ENCODE data around the gene GTF2IRD1. TPM values are rescaled to one million over a fixed set of nuclear protein-coding genes. Genes with fewer than 3 reads are reported as not detected.

GTF2IRD1 gene
- polyA plus RNA-seq, 3 donors = not detected

- H3K9me3 ChIP-seq (replicated peaks in 1 of 2; ENCODE audit: control insufficient read depth in 1 of 2, insufficient read depth in 1 of 2, low read length in 2 of 2) = peaks cover 12 to 17% of the 10 kb centered on the region in 2 donors
- H4K20me1 ChIP-seq (ENCODE audit: insufficient read depth, low read length) = no peaks in the 10 kb centered on the region
- Mint-ChIP-seq H3K36me3 (no peaks in the 10 kb centered on the region), H3K4me3 (no peak overlapping the region), H3K27me3 (ENCODE audit: low read depth in 3 of 3) (peaks cover 3 to 9% (median 6%) of the 10 kb centered on the region in 3 donors), H3K4me1 (no peaks in the 10 kb centered on the region), H3K27ac (no peak overlapping the region), H3K9me3 (peaks cover 13 to 16% (median 15%) of the 10 kb centered on the region in 7 donors)
- no peaks in the 10 kb centered on the region for H3K36me3 ChIP-seq (replicated peaks in 1 of 2; ENCODE audit: control insufficient read depth in 1 of 2, insufficient read depth in 2 of 2, low read length in 2 of 2)
- no peak for TF ChIP-seq CTCF (IDR thresholded peaks at IDR 0.05)
- H3K4me1 ChIP-seq (ENCODE audit: control insufficient read depth in 1 of 2, insufficient read depth in 2 of 2, low read length in 2 of 2) = no peaks in the 10 kb centered on the region
- intact Hi-C loops (cut with micrococcal nuclease) = loop anchor here in 1 of 2 donors (5.0 kb wide), 1 partner anchor 90 kb away; the partner anchor contains the start of gene GTF2IRD1
- no peak overlapping the region for H3K27ac ChIP-seq (ENCODE audit: low read depth in 1 of 2, low read length in 2 of 2)
- no peaks in the 10 kb centered on the region for H3K79me2 ChIP-seq (ENCODE audit: insufficient read depth, low read length)
- H3K9ac ChIP-seq (ENCODE audit: insufficient read depth, low read length, poor library complexity, severe bottlenecking) = no peak overlapping the region
- H3K4me2 ChIP-seq (replicated peaks; ENCODE audit: extremely low read depth, low read length, poor library complexity, severe bottlenecking) = no peak overlapping the region
- H2AFZ ChIP-seq (ENCODE audit: insufficient read depth, low read depth, low read length, poor library complexity, severe bottlenecking) = no peak overlapping the region
- no peak overlapping the region for H3K4me3 ChIP-seq (replicated peaks in 1 of 3; ENCODE audit: low read depth in 2 of 3, low read length in 3 of 3)
- 76% methylated on average over 5 of the region's 9 CpGs for WGBS (ENCODE audit: insufficient coverage)
- DNase-seq = no peak
- H3K27me3 ChIP-seq (ENCODE audit: control insufficient read depth in 2 of 2, insufficient read depth in 2 of 2, low read length in 2 of 2) = no peaks in the 10 kb centered on the region
These were observed 88.9 kb downstream of the GTF2IRD1 start for GRCh38 chr7:74542558-74543117.

GRCh38 chr7:74544706-74545469, 91.2 kb downstream of the GTF2IRD1 start:
- Mint-ChIP-seq H3K4me3 (no peak overlapping the region), H3K4me1 (no peaks in the 10 kb centered on the region), H3K27me3 (ENCODE audit: low read depth in 3 of 3) (peaks cover 3 to 7% (median 5%) of the 10 kb centered on the region in 3 donors), H3K36me3 (no peaks in the 10 kb centered on the region), H3K27ac (peak overlapping the region in 1 of 7 donors; percentile 13), H3K9me3 (peaks cover 13 to 16% (median 15%) of the 10 kb centered on the region in 7 donors)
- Histone ChIP-seq H2AFZ (ENCODE audit: insufficient read depth, low read depth, low read length, poor library complexity, severe bottlenecking) (no peak overlapping the region), H3K4me1 (ENCODE audit: control insufficient read depth in 1 of 2, insufficient read depth in 2 of 2, low read length in 2 of 2) (no peaks in the 10 kb centered on the region), H3K79me2 (ENCODE audit: insufficient read depth, low read length) (no peaks in the 10 kb centered on the region), H3K27ac (ENCODE audit: low read depth in 1 of 2, low read length in 2 of 2) (no peak overlapping the region), H3K36me3 (replicated peaks in 1 of 2; ENCODE audit: control insufficient read depth in 1 of 2, insufficient read depth in 2 of 2, low read length in 2 of 2) (no peaks in the 10 kb centered on the region), H4K20me1 (ENCODE audit: insufficient read depth, low read length) (no peaks in the 10 kb centered on the region), H3K9ac (ENCODE audit: insufficient read depth, low read length, poor library complexity, severe bottlenecking) (no peak overlapping the region), H3K4me2 (replicated peaks; ENCODE audit: extremely low read depth, low read length, poor library complexity, severe bottlenecking) (no peak overlapping the region), H3K9me3 (replicated peaks in 1 of 2; ENCODE audit: control insufficient read depth in 1 of 2, insufficient read depth in 1 of 2, low read length in 2 of 2) (peaks cover 12 to 17% of the 10 kb centered on the region in 2 donors), H3K4me3 (replicated peaks in 1 of 3; ENCODE audit: low read depth in 2 of 3, low read length in 3 of 3) (no peak overlapping the region), H3K27me3 (ENCODE audit: control insufficient read depth in 2 of 2, insufficient read depth in 2 of 2, low read length in 2 of 2) (no peaks in the 10 kb centered on the region)
- DNase-seq = peak; percentile 32 to 62 (median 52)
- intact Hi-C loops (cut with micrococcal nuclease) = loop anchor here (5.0 kb wide), 1 partner anchor 93 kb away; the partner anchor contains the start of gene GTF2IRD1 (in 2 of the 2)
- TF ChIP-seq CTCF (IDR thresholded peaks at IDR 0.05) = peak; percentile 70
- WGBS (ENCODE audit: insufficient coverage) = 100% methylated on average over 1 of the region's 12 CpGs

Measured in CD14-positive monocyte (primary cell).